Nephron progenitor cell (in vitro differentiated cells): ENCODE results near the gene RHOBTB1.

Experiments
- DNase-seq: peaks from one replicate; pipeline ENCODE4 v3.0.0; 2021
- H3K27ac Mint-ChIP-seq: 2 replicates; pipeline ENCODE4 v1.8.0; 2021; ENCODE audit warnings: mild to moderate bottlenecking, moderate library complexity, mixed read lengths
- H3K27me3 Mint-ChIP-seq: 2 replicates; pipeline ENCODE4 v1.8.0; 2021; ENCODE audit warnings: mild to moderate bottlenecking, low read depth, mixed read lengths; ENCODE audit not compliant: poor library complexity
- H3K36me3 Mint-ChIP-seq: 2 replicates; pipeline ENCODE4 v1.8.0; 2021; ENCODE audit warnings: low read depth, mixed read lengths
- H3K4me1 Mint-ChIP-seq: 2 replicates; pipeline ENCODE4 v1.8.0; 2021; ENCODE audit warnings: mixed read lengths
- H3K4me3 Mint-ChIP-seq: 2 replicates; pipeline ENCODE4 v1.8.0; 2021; ENCODE audit warnings: mild to moderate bottlenecking, moderate library complexity, mixed read lengths
- H3K9me3 Mint-ChIP-seq: 2 replicates; pipeline ENCODE4 v1.8.0; 2021; ENCODE audit warnings: mild to moderate bottlenecking, moderate library complexity, mixed read lengths
- CTCF ChIP-seq: fragments of 200-600 bp; sonication (generic); IDR thresholded peaks from 2 replicates; pipeline ENCODE4 v1.5.0; 2021; ENCODE audit warnings: antibody characterized with exemption

The RHOBTB1 gene

GRCh38 chr10:60823324-60823723, 120.7 kb downstream of the RHOBTB1 start:
- Mint-ChIP-seq H3K36me3 (no peaks in the 10 kb centered on the region), H3K9me3 (no peaks in the 10 kb centered on the region), H3K27me3 (peaks cover 8% of the 10 kb centered on the region), H3K27ac (no peak overlapping the region), H3K4me1 (peaks cover 47% of the 10 kb centered on the region), H3K4me3 (no peak overlapping the region)
- no peak for TF ChIP-seq CTCF
- no peak for DNase-seq

GRCh38 chr10:60822809-60823208, 121.2 kb downstream of the RHOBTB1 start:
- H3K4me3 Mint-ChIP-seq: no peak overlapping the region
- no peaks in the 10 kb centered on the region for H3K9me3 Mint-ChIP-seq
- H3K4me1 Mint-ChIP-seq: peaks cover 47% of the 10 kb centered on the region
- no peaks in the 10 kb centered on the region for H3K36me3 Mint-ChIP-seq
- no peak for TF ChIP-seq CTCF
- no peak for DNase-seq
- peaks cover 8% of the 10 kb centered on the region for H3K27me3 Mint-ChIP-seq
- no peak overlapping the region for H3K27ac Mint-ChIP-seq

- no peaks in the 10 kb centered on the region for H3K36me3 Mint-ChIP-seq
- DNase-seq: no peak
- H3K4me3 Mint-ChIP-seq: no peak overlapping the region
- H3K4me1 Mint-ChIP-seq: peaks cover 57% of the 10 kb centered on the region
- H3K27me3 Mint-ChIP-seq: peaks cover 8% of the 10 kb centered on the region
- no peaks in the 10 kb centered on the region for H3K9me3 Mint-ChIP-seq
- TF ChIP-seq CTCF: no peak
- H3K27ac Mint-ChIP-seq: peak overlapping the region; percentile 43
These were observed 122.3 kb downstream of the RHOBTB1 start for GRCh38 chr10:60821656-60822055.

GRCh38 chr10:60820093-60820754, 123.8 kb downstream of the RHOBTB1 start:
- Mint-ChIP-seq H3K27me3 (peaks cover 3% of the 10 kb centered on the region), H3K36me3 (no peaks in the 10 kb centered on the region), H3K27ac (peak overlapping the region; percentile 98), H3K9me3 (no peaks in the 10 kb centered on the region), H3K4me1 (peaks cover 60% of the 10 kb centered on the region), H3K4me3 (peak overlapping the region; percentile 44)
- peak; percentile 37 for TF ChIP-seq CTCF
- DNase-seq: peak; percentile 9
